GM23338 (cell line): Measurements from ENCODE around the gene PIH1D2.

Experiments used
- CREB1 ChIP-seq: fragments of 250-450 bp; sonication (Bioruptor Pico); IDR thresholded peaks from 2 replicates; pipeline ENCODE4 v1.5.0; 2020; ENCODE audit warnings: low read depth, mild to moderate bottlenecking, moderate library complexity
- CTCF ChIP-seq, 2 experiments: fragments of 200-600 bp in 1 of 2; sonication (generic) in 1 of 2; conservative IDR thresholded peaks; 2 replicates each; pipeline versions ENCODE4 v1.5.1 to v1.6.1; 2016 to 2017; ENCODE audit warnings: antibody characterized with exemption in 2 of 2, low read depth in 2 of 2, mild to moderate bottlenecking in 2 of 2, moderate library complexity in 1 of 2
- EZH2 ChIP-seq: fragments of 200-600 bp; sonication (generic); IDR thresholded peaks from one replicate; pipeline ENCODE4 v1.8.0; 2017; ENCODE audit warnings: antibody characterized with exemption, mild to moderate bottlenecking, low read depth; ENCODE audit not compliant: unreplicated experiment
- EZH2phosphoT487 ChIP-seq: fragments of 200-600 bp; sonication (generic); IDR thresholded peaks from one replicate; pipeline ENCODE4 v1.8.1; 2018; ENCODE audit warnings: antibody characterized with exemption; ENCODE audit not compliant: unreplicated experiment
- JUNB ChIP-seq: IDR thresholded peaks from one replicate; pipeline ENCODE4 v1.6.1; 2016; ENCODE audit warnings: antibody characterized with exemption; ENCODE audit not compliant: unreplicated experiment
- NANOG ChIP-seq: IDR thresholded peaks from 2 replicates; pipeline ENCODE4 v1.6.1; 2016; ENCODE audit warnings: antibody characterized with exemption, borderline replicate concordance
- POLR2AphosphoS5 ChIP-seq: IDR thresholded peaks from 2 replicates; pipeline ENCODE4 v1.6.1; 2016; ENCODE audit warnings: antibody characterized with exemption, low read depth
- REST ChIP-seq: IDR thresholded peaks from one replicate; pipeline ENCODE4 v1.6.1; 2018; ENCODE audit warnings: antibody characterized with exemption; ENCODE audit not compliant: unreplicated experiment
- ZNF331 ChIP-seq: fragments of 250-450 bp; sonication (Bioruptor Pico); IDR thresholded peaks from 2 replicates; pipeline ENCODE4 v1.5.0; 2020; ENCODE audit warnings: low read depth, mild to moderate bottlenecking, moderate library complexity
- TF ChIP-seq, protein P1 (sequence below): IDR thresholded peaks from 2 replicates; pipeline ENCODE4 v1.6.1; 2016; ENCODE audit warnings: antibody characterized with exemption

DNA sequence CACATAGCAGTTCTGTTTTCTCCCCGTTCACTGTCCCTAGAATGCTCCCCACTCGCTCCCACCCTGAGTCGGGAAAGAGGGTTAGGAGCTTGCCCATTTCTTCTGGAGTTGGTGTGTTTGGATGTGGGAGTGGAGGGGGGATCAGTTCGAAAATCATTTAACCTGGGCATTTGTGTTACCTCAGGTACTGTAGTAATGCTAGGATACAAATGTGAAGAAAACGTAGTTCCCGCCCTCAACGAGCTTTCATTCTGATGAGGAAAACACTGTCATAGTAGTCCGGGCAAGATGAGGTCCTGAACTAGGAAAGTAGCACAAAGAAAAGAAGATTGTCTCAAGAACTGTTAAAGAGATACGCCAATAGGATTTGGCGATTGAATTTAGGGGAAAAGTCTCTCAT, 13.4 kb upstream of the PIH1D2 start:
- no peak for TF ChIP-seq CTCF (conservative IDR thresholded peaks at IDR 0.05; ENCODE audit: low read depth in 2 of 2)
- TF ChIP-seq EZH2 = no peak
- no peak for TF ChIP-seq POLR2AphosphoS5
- TF ChIP-seq EZH2phosphoT487 = no peak
- no peak for TF ChIP-seq REST
- TF ChIP-seq CREB1 (CRISPR knock-in tag) = no peak
- TF ChIP-seq NANOG = no peak
- TF ChIP-seq, protein P1, sequence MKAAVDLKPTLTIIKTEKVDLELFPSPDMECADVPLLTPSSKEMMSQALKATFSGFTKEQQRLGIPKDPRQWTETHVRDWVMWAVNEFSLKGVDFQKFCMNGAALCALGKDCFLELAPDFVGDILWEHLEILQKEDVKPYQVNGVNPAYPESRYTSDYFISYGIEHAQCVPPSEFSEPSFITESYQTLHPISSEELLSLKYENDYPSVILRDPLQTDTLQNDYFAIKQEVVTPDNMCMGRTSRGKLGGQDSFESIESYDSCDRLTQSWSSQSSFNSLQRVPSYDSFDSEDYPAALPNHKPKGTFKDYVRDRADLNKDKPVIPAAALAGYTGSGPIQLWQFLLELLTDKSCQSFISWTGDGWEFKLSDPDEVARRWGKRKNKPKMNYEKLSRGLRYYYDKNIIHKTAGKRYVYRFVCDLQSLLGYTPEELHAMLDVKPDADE = no peak
- TF ChIP-seq ZNF331 = no peak
- no peak for TF ChIP-seq JUNB
